CD4-positive, CD25-positive, alpha-beta regulatory T cell (primary cell): ENCODE measurements around the gene YY1AP1. TPM values are rescaled to one million over a fixed set of nuclear protein-coding genes. Genes with fewer than 3 reads are reported as not detected.
"Not testable (repeated sequence)": the region's sequence is repeated elsewhere in the genome, so short reads cannot be mapped to it uniquely, and the experiment has no call there.

Experiments
- ATAC-seq, 2 donors: fragments of 150-1000 bp; cut with Tn5 transposase; one replicate each; pipeline ENCODE4 v1.10.0; 2021; ENCODE audit warnings: low read depth in 2 of 2, moderate number of reproducible peaks in 2 of 2, moderate library complexity in 1 of 2
- DNase-seq, 3 donors: peaks; one replicate each; pipeline versions ENCODE4 v3.0.0 to v3.0.0-alpha.2; 2012 to 2022; ENCODE audit warnings: mixed read lengths in 1 of 3
- H3K27ac ChIP-seq: one replicate; pipeline ENCODE4 v1.7.0; 2013; ENCODE audit warnings: mild to moderate bottlenecking, low read length; ENCODE audit not compliant: insufficient read depth, poor library complexity, severe bottlenecking
- H3K27me3 ChIP-seq: one replicate; pipeline ENCODE4 v1.7.0; 2013; ENCODE audit warnings: low read length; ENCODE audit not compliant: control insufficient read depth, insufficient read depth
- H3K36me3 ChIP-seq: one replicate; pipeline ENCODE4 v1.7.0; 2013; ENCODE audit warnings: mild to moderate bottlenecking, low read length, moderate library complexity; ENCODE audit not compliant: control insufficient read depth, insufficient read depth
- H3K4me1 ChIP-seq: 2 replicates; pipeline ENCODE4 v1.7.0; 2013; ENCODE audit warnings: mild to moderate bottlenecking, low read length; ENCODE audit not compliant: insufficient read depth, control insufficient read depth, poor library complexity, severe bottlenecking
- H3K4me3 ChIP-seq: one replicate; pipeline ENCODE4 v1.7.0; 2013; ENCODE audit warnings: low read depth, mild to moderate bottlenecking, low read length, moderate library complexity
- H3K9me3 ChIP-seq, 2 experiments: 1 replicate in 1 of 2; 2 replicates in 1 of 2; pipeline ENCODE4 v1.7.0; 2013; ENCODE audit warnings: low read length in 2 of 2, mild to moderate bottlenecking in 1 of 2, moderate library complexity in 1 of 2; ENCODE audit not compliant: control insufficient read depth in 2 of 2
- H3K27ac Mint-ChIP-seq, 3 donors: one replicate each; pipeline ENCODE4 v1.8.0; 2020 to 2022; ENCODE audit warnings: mild to moderate bottlenecking in 3 of 3, mixed read lengths in 3 of 3, moderate library complexity in 2 of 3
- H3K27me3 Mint-ChIP-seq: one replicate; pipeline ENCODE4 v1.8.0; 2022; ENCODE audit warnings: mild to moderate bottlenecking, mixed read lengths
- H3K36me3 Mint-ChIP-seq: one replicate; pipeline ENCODE4 v1.8.0; 2020; ENCODE audit warnings: mixed read lengths
- H3K4me1 Mint-ChIP-seq, 4 donors: one replicate each; pipeline ENCODE4 v1.8.0; 2020 to 2022; ENCODE audit warnings: mixed read lengths in 4 of 4, mild to moderate bottlenecking in 1 of 4
- H3K4me3 Mint-ChIP-seq, 4 donors: one replicate each; pipeline ENCODE4 v1.8.0; 2020 to 2022; ENCODE audit warnings: mild to moderate bottlenecking in 4 of 4, mixed read lengths in 4 of 4, moderate library complexity in 3 of 4
- H3K9me3 Mint-ChIP-seq, 7 donors: one replicate each; pipeline ENCODE4 v1.8.0; 2020 to 2022; ENCODE audit warnings: mixed read lengths in 7 of 7, mild to moderate bottlenecking in 3 of 7, moderate library complexity in 2 of 7
- polyA plus RNA-seq, 4 donors: library from polyadenylated mRNA; unstranded; fragments of 300-500 nt; fragmentation: Illumina TruSeq; gene quantifications; one replicate each; pipeline ENCODE4 v1.2.3, GENCODE V29; 2021
- total RNA-seq: library from RNA; stranded (reverse); gene quantifications from one replicate; pipeline ENCODE4 v1.2.3, GENCODE V29; 2022

Gene YY1AP1
- total and polyA plus RNA-seq, 5 donors from 2014 or later, result 39.2 to 96.5 (median 43.9) TPM

GRCh38 chr1:155715777-155716176 is 27.2 kb upstream of the YY1AP1 start:
- Mint-ChIP-seq H3K4me3 (no peak overlapping the region), H3K36me3 (peaks cover 17% of the 10 kb centered on the region), H3K9me3 (peaks cover 0 to 1% (median 0%) of the 10 kb centered on the region in 7 donors), H3K4me1 (peaks cover 15 to 25% (median 21%) of the 10 kb centered on the region in 4 donors), H3K27me3 (no peaks in the 10 kb centered on the region), H3K27ac (peak overlapping the region in 2 of 3 donors; percentile 4 to 15)
- Histone ChIP-seq H3K27ac (no peak overlapping the region), H3K4me3 (no peak overlapping the region), H3K27me3 (no peaks in the 10 kb centered on the region), H3K9me3 (no peaks in the 10 kb centered on the region), H3K36me3 (peaks cover 15% of the 10 kb centered on the region), H3K4me1 (peaks cover 5% of the 10 kb centered on the region)
- ATAC-seq (no peak), DNase-seq (no peak)

GRCh38 chr1:155715056-155715455 is 26.5 kb upstream of the YY1AP1 start:
- DNase-seq, result not testable (repeated sequence)
- peak overlapping the region; percentile 4 to 89 (median 55) for H3K27ac Mint-ChIP-seq

GRCh38 chr1:155713075-155713474 is 24.5 kb upstream of the YY1AP1 start:
- no peak for DNase-seq
- Mint-ChIP-seq H3K27ac (peak overlapping the region in 1 of 3 donors; percentile 0), H3K27me3 (no peaks in the 10 kb centered on the region), H3K9me3 (peaks cover 0 to 1% (median 0%) of the 10 kb centered on the region in 7 donors), H3K4me1 (peaks cover 18 to 25% (median 23%) of the 10 kb centered on the region in 4 donors), H3K4me3 (no peak overlapping the region), H3K36me3 (peaks cover 17% of the 10 kb centered on the region)
- Histone ChIP-seq H3K36me3 (peaks cover 18% of the 10 kb centered on the region), H3K4me3 (no peak overlapping the region), H3K27me3 (no peaks in the 10 kb centered on the region), H3K27ac (no peak overlapping the region), H3K4me1 (peaks cover 5% of the 10 kb centered on the region), H3K9me3 (no peaks in the 10 kb centered on the region)
- ATAC-seq, result no peak

More at GRCh38 chr1:155715056-155715455, 26.5 kb upstream of the YY1AP1 start:
- peaks cover 18% of the 10 kb centered on the region for H3K36me3 ChIP-seq
- H3K4me3 Mint-ChIP-seq, H3K9me3 ChIP-seq, H3K9me3 Mint-ChIP-seq, H3K4me1 ChIP-seq, H3K27me3 Mint-ChIP-seq, ATAC-seq, H3K27me3 ChIP-seq, H3K4me3 ChIP-seq, H3K27ac ChIP-seq: not testable (repeated sequence)
- H3K4me1 Mint-ChIP-seq, result peaks cover 15 to 25% (median 21%) of the 10 kb centered on the region in 4 donors
- H3K36me3 Mint-ChIP-seq, result peaks cover 17% of the 10 kb centered on the region

DNA sequence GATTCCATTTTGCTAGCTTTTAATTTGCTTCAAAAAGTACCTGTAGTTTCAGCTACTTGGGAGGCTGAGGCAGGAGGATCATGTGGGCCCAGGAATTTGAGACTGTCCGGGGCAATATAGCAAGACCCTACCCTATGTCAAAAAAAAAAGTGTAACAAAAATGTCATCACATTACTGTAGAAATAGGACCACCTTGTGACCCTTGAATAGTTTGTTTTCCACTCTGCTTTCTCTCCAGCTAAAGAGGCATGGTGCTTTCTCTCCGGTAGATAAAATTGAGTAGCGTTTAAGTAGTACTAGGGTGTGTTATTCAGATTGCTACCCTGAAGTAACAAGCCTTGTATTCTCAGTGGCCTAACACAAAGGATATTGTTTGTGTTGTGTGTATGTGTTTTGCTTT is 24.1 kb upstream of the YY1AP1 start:
- peaks cover 17% of the 10 kb centered on the region for H3K36me3 Mint-ChIP-seq
- H3K27ac ChIP-seq, H3K4me1 ChIP-seq, H3K4me3 ChIP-seq, H3K9me3 Mint-ChIP-seq, H3K27me3 ChIP-seq, H3K9me3 ChIP-seq, H3K4me3 Mint-ChIP-seq, H3K27me3 Mint-ChIP-seq, ATAC-seq: not testable (repeated sequence)
- H3K4me1 Mint-ChIP-seq, result peaks cover 18 to 26% (median 24%) of the 10 kb centered on the region in 4 donors
- peaks cover 18% of the 10 kb centered on the region for H3K36me3 ChIP-seq
- peak in 1 of 3 donors; percentile 16 for DNase-seq
- H3K27ac Mint-ChIP-seq, result peak overlapping the region in 1 of 3 donors; percentile 0

DNA sequence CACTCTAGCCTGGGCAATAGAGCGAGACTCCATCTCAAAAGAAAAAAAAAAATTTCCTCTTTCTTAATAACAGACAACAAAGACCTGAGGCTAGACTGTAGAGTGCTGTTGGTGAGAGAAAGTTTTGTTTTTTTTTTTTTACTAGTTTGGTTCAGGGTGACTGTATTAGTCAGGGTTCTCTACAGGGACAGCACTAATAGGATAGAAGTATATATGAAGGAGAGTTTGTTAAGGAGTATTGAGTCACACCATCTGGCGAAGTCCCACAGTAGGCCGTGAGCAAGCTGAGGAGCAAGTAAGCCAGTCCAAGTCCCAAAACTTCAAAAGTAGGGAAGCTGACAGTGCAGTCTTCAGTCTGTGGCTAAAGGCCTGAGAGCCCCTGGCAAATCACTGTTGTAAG is 22.9 kb upstream of the YY1AP1 start:
- H3K4me1 ChIP-seq, H3K9me3 Mint-ChIP-seq, H3K4me3 Mint-ChIP-seq, H3K27me3 Mint-ChIP-seq, H3K9me3 ChIP-seq, H3K27me3 ChIP-seq, DNase-seq, H3K27ac Mint-ChIP-seq, H3K27ac ChIP-seq, H3K4me3 ChIP-seq, ATAC-seq: not testable (repeated sequence)
- H3K36me3 ChIP-seq, result peaks cover 15% of the 10 kb centered on the region
- peaks cover 15 to 24% (median 18%) of the 10 kb centered on the region in 4 donors for H3K4me1 Mint-ChIP-seq
- peaks cover 17% of the 10 kb centered on the region for H3K36me3 Mint-ChIP-seq

GRCh38 chr1:155709391-155709790 is 20.8 kb upstream of the YY1AP1 start:
- no peak for ATAC-seq
- peaks cover 11% of the 10 kb centered on the region for H3K36me3 Mint-ChIP-seq
- no peaks in the 10 kb centered on the region for H3K27me3 Mint-ChIP-seq
- H3K4me1 Mint-ChIP-seq, result peaks cover 11 to 28% (median 16%) of the 10 kb centered on the region in 4 donors
- no peak overlapping the region for H3K4me3 Mint-ChIP-seq
- H3K27ac Mint-ChIP-seq, result peak overlapping the region in 1 of 3 donors; percentile 49
- Histone ChIP-seq H3K36me3 (peaks cover 15% of the 10 kb centered on the region), H3K27me3 (no peaks in the 10 kb centered on the region), H3K4me3 (no peak overlapping the region), H3K27ac (no peak overlapping the region), H3K9me3 (no peaks in the 10 kb centered on the region), H3K4me1 (no peaks in the 10 kb centered on the region)
- peaks cover 0 to 1% (median 0%) of the 10 kb centered on the region in 7 donors for H3K9me3 Mint-ChIP-seq
- DNase-seq, result no peak

DNA sequence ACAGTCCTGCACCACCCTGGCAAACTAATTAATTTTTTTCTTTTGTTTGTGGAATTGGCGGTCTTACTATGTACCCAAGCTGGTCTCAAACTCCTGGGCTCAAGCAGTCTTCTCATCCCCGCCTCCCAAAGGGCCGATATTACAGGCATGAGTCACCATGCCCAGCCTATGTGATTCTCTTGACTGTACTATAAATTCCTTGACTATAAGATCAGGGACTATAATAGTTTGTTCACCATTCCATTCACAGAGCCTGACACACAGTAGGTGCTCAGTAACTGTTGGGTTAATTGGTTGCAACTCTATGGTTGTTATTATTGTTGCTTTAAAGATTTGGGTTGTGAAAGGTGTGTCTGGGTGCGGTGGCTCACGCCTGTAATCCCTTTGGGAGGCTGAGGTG is 17.6 kb upstream of the YY1AP1 start:
- H3K27ac ChIP-seq, result no peak overlapping the region
- Mint-ChIP-seq H3K36me3 (no peaks in the 10 kb centered on the region), H3K27ac (peak overlapping the region in 1 of 3 donors; percentile 12), H3K4me1 (peaks cover 5 to 36% (median 21%) of the 10 kb centered on the region in 4 donors), H3K4me3 (no peak overlapping the region), H3K27me3 (no peaks in the 10 kb centered on the region), H3K9me3 (no peaks in the 10 kb centered on the region)
- H3K4me3 ChIP-seq, result no peak overlapping the region
- DNase-seq (no peak), ATAC-seq (no peak)
- peaks cover 4% of the 10 kb centered on the region for H3K36me3 ChIP-seq
- no peaks in the 10 kb centered on the region for H3K9me3 ChIP-seq
- H3K4me1 ChIP-seq, result no peaks in the 10 kb centered on the region
- H3K27me3 ChIP-seq, result no peaks in the 10 kb centered on the region

DNA sequence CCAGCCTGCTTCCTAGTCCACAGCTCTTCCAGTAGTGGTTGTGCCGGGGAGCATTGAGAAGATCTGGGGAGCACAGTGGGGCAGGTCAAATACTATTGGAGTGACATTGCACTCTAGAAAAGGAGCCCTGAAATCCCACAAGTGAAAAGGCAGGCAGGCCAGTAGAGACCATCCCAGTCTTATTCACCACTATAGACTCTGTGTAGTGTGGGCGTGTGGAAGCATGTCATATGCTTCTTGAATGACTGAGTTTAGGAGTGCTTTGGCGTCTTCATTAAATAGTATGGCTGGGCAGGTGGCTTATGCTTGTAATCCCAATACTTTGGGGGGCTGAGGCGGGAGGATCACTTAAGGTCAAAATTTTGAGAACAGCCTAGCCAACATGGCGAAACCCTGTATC is 15.8 kb upstream of the YY1AP1 start:
- H3K27me3 ChIP-seq, DNase-seq, ATAC-seq, H3K36me3 ChIP-seq, H3K9me3 Mint-ChIP-seq, H3K36me3 Mint-ChIP-seq, H3K9me3 ChIP-seq, H3K27me3 Mint-ChIP-seq, H3K4me3 Mint-ChIP-seq, H3K27ac ChIP-seq, H3K4me3 ChIP-seq, H3K4me1 ChIP-seq: not testable (repeated sequence)
- Mint-ChIP-seq H3K4me1 (peaks cover 5 to 44% (median 21%) of the 10 kb centered on the region in 4 donors), H3K27ac (peak overlapping the region in 1 of 3 donors; percentile 60)
